Measurements from ENCODE around the gene CD3D.
A peak's percentile ranks its signal among the peaks of the same experiment; 100 is the strongest.
"Not testable (repeated sequence)": the region's sequence is repeated elsewhere in the genome, so short reads cannot be mapped to it uniquely, and the experiment has no call there.

The CD3D gene

DNA sequence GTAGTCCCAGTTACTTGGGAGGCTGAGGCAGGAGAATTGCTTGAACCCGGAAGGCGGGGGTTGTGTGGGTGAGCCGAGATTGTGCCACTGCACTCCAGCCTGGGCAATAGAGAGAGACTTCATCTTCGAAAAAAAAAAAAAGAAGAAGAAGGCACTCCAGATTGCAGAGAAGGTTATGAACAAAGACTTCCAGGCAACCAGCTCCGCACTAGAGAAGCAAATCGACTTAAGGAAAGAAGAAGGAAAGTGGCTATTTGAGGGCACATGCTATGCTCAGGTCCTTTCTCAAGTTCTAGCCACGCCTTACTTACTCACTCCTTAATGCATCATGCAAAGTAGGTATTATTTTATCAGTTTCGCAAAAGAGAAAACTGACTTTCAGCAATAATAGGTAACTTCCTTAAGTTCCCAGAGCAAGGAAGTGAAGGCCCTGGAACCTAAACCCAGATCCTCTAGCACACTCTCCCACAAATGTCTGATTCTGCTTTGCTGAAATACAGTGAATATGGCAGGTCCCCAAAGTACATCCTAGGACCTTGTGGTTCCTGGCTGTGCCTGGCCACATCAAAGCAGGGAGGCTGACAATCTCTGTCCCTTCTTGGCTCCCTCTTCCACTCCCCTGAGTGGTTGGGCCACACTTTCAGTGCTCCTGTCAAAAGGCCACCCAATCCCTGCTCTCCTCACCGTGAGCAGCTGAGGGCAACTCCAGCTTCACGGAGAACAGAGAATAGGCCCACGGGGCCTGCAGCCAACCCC lies 23.7 kb downstream of the CD3D start:
- H3K27ac Mint-ChIP-seq: peak overlapping the region; percentile 38

DNA sequence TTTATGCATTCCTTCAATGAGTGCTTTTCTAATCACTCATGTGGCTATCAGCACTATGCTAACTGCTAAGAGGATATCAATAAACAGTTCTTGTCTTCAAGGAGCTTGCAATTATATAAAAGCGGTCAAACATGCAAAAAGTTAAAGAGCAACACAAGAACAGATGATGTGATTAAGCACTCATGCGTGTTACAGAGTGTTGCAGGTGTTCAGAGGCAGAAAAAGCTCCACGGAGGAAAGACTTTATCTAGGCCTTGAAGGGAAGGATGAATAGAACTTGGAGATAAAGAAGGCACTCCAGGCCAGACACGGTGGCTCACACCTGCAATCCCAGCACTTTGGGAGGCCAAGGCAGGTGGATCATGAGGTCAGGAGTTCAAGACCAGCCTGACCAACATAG lies 24.4 kb downstream of the CD3D start:
- ATAC-seq (no peak), DNase-seq (ENCODE audit: low spot score in 2 of 2) (no peak)
- peaks cover 79% of the 10 kb centered on the region for H3K4me1 Mint-ChIP-seq
- H3K36me3 Mint-ChIP-seq: peaks cover 57% of the 10 kb centered on the region
- H3K9me3 Mint-ChIP-seq: no peaks in the 10 kb centered on the region
- H3K27ac Mint-ChIP-seq: no peak overlapping the region
- H3K4me3 Mint-ChIP-seq: no peak overlapping the region

More for the DNA sequence above, 23.7 kb downstream of the CD3D start:
- ATAC-seq (no peak), DNase-seq (ENCODE audit: low spot score in 2 of 2) (no peak)
- H3K4me3 Mint-ChIP-seq: no peak overlapping the region
- no peaks in the 10 kb centered on the region for H3K9me3 Mint-ChIP-seq
- H3K4me1 Mint-ChIP-seq: peaks cover 75% of the 10 kb centered on the region
- H3K36me3 Mint-ChIP-seq: peaks cover 57% of the 10 kb centered on the region

DNA sequence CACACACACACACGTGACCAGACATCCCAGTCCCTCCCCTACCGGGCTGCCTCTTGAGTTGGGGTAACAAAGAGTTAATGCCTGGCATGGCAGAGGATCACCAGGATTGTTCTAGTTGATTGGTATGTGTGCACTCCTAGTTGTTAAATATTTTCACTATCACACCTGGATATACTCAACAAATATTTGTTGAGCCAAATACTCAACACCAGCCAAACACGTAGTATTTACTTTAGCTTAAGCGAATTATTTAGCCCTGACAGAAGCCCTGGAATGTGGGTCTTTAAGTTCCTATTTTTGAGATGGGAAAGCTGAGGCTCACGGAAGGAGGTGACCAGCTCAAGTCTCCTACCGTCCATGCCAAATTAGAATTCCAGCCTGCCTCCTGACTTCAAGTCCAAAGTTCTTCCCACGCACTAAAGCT lies 27.5 kb downstream of the CD3D start:
- Mint-ChIP-seq H3K27ac (peak overlapping the region; percentile 60), H3K4me3 (peak overlapping the region; percentile 65), H3K36me3 (peaks cover 74% of the 10 kb centered on the region), H3K4me1 (peaks cover 86% of the 10 kb centered on the region), H3K9me3 (no peaks in the 10 kb centered on the region)
- DNase-seq (ENCODE audit: low spot score in 2 of 2) (no peak), ATAC-seq (no peak)

DNA sequence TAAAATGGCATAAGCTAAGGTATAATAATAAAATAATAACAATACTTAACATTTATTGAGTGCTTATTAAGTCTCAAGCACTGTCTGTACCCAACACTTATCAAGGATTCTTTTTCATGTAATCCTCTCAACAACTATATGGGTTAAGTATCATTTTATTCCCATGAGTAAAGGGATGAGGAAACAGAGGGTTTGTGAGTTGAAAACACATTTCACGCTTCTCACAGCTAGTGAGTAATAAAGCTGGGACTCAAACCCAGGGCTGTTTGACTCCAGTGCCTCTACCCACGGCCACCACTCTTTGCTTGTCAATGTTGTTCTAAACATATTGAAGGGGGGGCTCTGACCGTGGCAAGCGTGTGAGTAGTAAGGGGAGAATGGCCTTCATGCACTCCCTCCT lies 29.3 kb downstream of the CD3D start:
- Mint-ChIP-seq H3K4me3 (no peak overlapping the region), H3K9me3 (no peaks in the 10 kb centered on the region), H3K36me3 (peaks cover 92% of the 10 kb centered on the region), H3K27ac (peak overlapping the region; percentile 93), H3K4me1 (peaks cover 76% of the 10 kb centered on the region)
- ATAC-seq (no peak), DNase-seq (ENCODE audit: low spot score in 2 of 2) (no peak)

DNA sequence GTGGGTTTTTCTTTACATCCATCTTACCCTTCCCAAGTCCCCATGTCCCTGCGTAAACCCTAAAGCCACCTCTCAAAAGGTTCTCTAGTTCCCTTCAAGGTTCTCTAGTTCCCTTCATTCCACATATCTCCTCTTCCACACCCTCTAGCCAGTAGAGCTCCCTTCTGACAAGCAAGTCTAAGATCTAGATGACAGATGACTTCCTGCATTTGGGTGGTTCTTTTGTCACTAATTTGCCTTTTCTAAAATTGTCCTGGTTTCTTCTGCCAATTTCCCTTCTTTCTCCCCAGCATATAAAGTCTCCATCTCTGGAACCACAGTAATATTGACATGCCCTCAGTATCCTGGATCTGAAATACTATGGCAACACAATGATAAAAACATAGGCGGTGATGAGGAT lies 30.2 kb downstream of the CD3D start:
- H3K36me3 Mint-ChIP-seq: peaks cover 100% of the 10 kb centered on the region
- peak overlapping the region; percentile 93 for H3K27ac Mint-ChIP-seq
- ATAC-seq (no peak), DNase-seq (ENCODE audit: low spot score in 2 of 2) (no peak)
- no peak overlapping the region for H3K4me3 Mint-ChIP-seq
- no peaks in the 10 kb centered on the region for H3K9me3 Mint-ChIP-seq
- peaks cover 77% of the 10 kb centered on the region for H3K4me1 Mint-ChIP-seq

DNA sequence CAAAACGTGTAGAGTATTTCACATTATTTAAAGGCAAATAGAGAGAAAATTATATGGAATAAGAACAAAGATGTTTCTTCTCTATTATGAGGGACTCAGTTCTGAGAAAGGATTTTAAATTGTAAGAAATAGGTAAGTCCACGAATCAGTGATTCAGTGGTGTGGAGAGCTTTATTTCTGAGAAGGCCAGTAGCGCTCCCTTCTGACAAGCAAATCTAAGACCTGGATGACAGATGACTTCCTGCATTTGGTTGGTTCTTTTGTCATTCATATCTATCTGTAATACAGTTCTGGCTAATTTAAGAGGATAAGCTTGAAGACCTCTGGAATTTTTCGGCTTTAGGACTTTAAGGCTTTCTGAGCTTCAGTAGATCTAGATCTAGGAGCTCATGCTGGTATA lies 31.0 kb downstream of the CD3D start:
- H3K4me1 Mint-ChIP-seq: peaks cover 77% of the 10 kb centered on the region
- no peak for DNase-seq (ENCODE audit: low spot score in 2 of 2)
- H3K4me3 Mint-ChIP-seq: peak overlapping the region; percentile 23
- H3K27ac Mint-ChIP-seq: peak overlapping the region; percentile 93
- ATAC-seq: peak; percentile 33
- no peaks in the 10 kb centered on the region for H3K9me3 Mint-ChIP-seq
- H3K36me3 Mint-ChIP-seq: peaks cover 100% of the 10 kb centered on the region

DNA sequence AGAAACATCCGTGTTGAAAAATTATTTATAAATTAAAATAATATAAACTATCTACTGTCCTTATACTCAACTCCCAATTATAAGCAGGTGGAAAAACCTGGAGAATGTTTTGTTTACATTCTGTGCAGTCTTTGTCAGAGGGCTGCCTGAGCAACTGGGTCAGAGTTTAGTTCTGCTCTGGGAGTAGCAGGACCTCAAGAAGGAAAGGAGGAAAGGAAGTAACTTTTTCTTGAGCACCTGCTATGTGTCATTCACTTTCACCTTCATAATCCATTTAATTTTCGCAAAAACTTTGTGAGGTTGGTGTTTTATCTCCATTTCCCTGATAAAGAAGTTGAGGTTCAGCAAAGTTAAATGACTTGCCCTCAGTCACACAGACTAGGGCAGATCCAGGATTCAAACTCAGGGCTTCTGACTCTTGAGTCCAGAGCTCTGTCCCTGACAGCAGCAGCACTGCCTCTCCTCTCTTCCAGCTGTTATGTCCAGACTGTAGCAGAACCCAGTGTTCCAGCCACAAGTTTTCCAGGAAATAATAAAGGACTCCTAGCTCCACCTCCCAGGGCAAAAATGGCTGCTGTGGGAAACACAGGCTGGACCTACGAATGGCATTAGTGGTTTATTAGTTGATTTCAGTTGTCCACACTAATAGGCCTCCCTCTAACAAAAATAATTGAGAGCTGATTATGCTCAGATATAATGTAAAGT lies 31.6 kb downstream of the CD3D start:
- Mint-ChIP-seq H3K4me1 (peaks cover 76% of the 10 kb centered on the region), H3K4me3 (peak overlapping the region; percentile 23), H3K27ac (peak overlapping the region; percentile 93), H3K36me3 (peaks cover 100% of the 10 kb centered on the region), H3K9me3 (no peaks in the 10 kb centered on the region)
- no peak for DNase-seq (ENCODE audit: low spot score in 2 of 2)
- no peak for ATAC-seq

DNA sequence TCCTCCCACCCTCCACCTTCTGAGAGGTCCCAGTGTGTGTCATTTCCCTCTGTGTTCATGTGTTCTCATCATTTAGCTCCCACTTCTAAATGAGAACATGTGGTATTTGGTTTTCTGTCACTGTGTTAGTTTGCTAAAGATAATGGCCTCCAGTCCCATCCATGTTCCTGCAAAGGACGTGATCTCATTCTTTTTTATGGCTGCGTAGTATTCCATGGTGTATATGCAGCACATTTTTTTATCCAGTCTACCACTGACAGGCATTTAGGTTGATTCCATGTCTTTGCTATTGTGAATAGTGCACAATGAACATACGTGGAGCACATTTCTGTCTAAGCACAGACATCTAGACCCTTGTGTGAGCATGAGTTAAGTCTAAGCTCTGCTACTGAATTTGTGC lies 32.2 kb downstream of the CD3D start:
- no peak overlapping the region for H3K4me3 Mint-ChIP-seq

DNA sequence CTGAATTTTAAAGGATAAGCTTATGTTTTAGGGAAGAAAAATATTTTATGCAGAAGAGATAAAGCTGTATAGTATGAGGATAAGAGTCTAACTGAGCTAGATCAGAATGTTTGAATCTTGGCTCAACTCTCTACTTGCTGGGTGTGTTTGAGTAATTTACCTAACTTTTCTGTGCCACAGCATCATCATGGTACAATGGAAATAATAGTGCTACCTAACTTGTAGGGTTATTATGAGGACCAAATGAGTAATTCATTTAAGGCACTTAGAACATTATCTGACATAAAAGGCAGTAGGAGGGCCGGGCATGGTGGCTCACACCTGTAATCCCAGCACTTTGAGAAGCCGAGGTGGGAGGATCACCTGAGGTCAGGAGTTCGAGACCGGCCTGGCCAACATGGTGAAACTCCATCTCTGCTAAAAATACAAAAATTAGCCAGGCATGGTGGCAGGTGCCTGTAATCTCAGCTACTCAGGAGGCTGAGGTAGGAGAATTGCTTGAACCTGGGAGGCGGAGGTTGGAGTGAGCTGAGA lies 33.4 kb downstream of the CD3D start:
- ATAC-seq: peak; percentile 53
- DNase-seq (ENCODE audit: low spot score in 2 of 2); H3K9me3 Mint-ChIP-seq: not testable (repeated sequence)
- Mint-ChIP-seq H3K4me1 (peaks cover 75% of the 10 kb centered on the region), H3K4me3 (peak overlapping the region; percentile 0), H3K27ac (peak overlapping the region; percentile 99), H3K36me3 (peaks cover 96% of the 10 kb centered on the region)

More for the DNA sequence above, 32.2 kb downstream of the CD3D start:
- Mint-ChIP-seq H3K27ac (peak overlapping the region; percentile 93), H3K4me1 (peaks cover 73% of the 10 kb centered on the region), H3K9me3 (no peaks in the 10 kb centered on the region), H3K36me3 (peaks cover 100% of the 10 kb centered on the region)
- DNase-seq (ENCODE audit: low spot score in 2 of 2) (no peak), ATAC-seq (no peak)

DNA sequence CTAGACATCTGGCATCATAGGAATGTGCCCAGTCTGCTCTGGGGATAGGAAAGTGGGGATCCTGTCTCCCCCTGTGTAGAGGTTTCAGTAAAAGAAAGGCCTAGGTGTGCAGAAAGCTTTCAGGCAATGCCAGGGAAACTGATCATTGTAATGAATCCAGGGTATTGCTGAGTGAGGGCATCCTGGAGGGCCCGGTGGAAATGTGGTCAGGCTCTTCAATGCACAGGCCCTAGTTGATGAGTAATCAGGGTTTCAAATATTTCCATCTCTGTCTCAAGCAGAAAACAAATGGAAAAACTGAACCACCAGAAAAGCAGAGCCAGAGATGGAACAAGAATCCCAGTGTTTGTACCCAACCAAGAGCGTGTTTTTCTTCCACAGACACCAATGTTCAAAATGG lies 35.9 kb downstream of the CD3D start:
- ATAC-seq: peak; percentile 63
- peaks cover 76% of the 10 kb centered on the region for H3K36me3 Mint-ChIP-seq
- DNase-seq (ENCODE audit: low spot score in 2 of 2): no peak
- no peaks in the 10 kb centered on the region for H3K9me3 Mint-ChIP-seq
- H3K4me1 Mint-ChIP-seq: peaks cover 61% of the 10 kb centered on the region
- peak overlapping the region; percentile 99 for H3K27ac Mint-ChIP-seq
- peak overlapping the region; percentile 90 for H3K4me3 Mint-ChIP-seq

DNA sequence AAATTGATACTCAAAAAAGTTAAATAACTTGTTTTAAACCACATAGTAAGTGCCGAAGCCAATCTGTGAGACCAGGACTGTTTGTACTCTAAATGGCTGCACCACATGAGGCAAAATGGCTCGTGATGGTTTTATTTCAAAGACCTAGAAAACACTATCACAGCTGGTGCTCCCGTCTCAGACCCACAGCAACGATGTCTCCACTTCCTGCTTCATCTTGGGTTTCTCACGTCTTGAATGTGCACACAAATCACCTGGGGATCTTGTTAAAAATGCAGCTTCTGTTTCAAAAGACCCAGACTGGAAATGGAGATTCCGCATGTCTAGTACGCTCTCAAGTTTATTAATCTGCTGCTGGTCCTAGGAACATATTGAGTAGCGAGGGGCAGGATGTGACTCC lies 36.8 kb downstream of the CD3D start:
- ATAC-seq (peak; percentile 22), DNase-seq (ENCODE audit: low spot score in 2 of 2) (no peak)
- H3K36me3 Mint-ChIP-seq: peaks cover 68% of the 10 kb centered on the region
- peak overlapping the region; percentile 99 for H3K27ac Mint-ChIP-seq
- peaks cover 54% of the 10 kb centered on the region for H3K4me1 Mint-ChIP-seq
- no peaks in the 10 kb centered on the region for H3K9me3 Mint-ChIP-seq
- H3K4me3 Mint-ChIP-seq: peak overlapping the region; percentile 90

DNA sequence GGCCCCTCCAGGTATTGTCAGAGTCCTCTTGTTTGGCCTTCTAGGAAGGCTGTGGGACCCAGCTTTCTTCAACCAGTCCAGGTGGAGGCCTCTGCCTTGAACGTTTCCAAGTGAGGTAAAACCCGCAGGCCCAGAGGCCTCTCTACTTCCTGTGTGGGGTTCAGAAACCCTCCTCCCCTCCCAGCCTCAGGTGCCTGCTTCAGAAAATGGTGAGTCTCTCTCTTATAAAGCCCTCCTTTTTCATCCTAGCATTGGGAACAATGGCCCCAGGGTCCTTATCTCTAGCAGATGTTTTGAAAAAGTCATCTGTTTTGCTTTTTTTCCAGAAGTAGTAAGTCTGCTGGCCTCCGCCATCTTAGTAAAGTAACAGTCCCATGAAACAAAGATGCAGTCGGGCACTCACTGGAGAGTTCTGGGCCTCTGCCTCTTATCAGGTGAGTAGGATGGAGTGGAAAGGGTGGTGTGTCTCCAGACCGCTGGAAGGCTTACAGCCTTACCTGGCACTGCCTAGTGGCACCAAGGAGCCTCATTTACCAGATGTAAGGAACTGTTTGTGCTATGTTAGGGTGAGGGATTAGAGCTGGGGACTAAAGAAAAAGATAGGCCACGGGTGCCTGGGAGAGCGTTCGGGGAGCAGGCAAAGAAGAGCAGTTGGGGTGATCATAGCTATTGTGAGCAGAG lies 37.8 kb downstream of the CD3D start, which contains the start of gene CD3E:
TSS of gene CD3E (plus strand) at position 163 of the 681 bp plus-strand sequence. CDS start at position 386, 223 bp downstream.
- Mint-ChIP-seq H3K4me3 (peak within 1 kb of the TSS; percentile 90), H3K9me3 (no peaks in the 10 kb centered on the region), H3K4me1 (peaks cover 49% of the 10 kb centered on the region), H3K36me3 (peaks cover 58% of the 10 kb centered on the region), H3K27ac (peak within 1 kb of the TSS; percentile 99)
- peak; percentile 87 for ATAC-seq
- peak in 1 of 2 donors; percentile 80 for DNase-seq (ENCODE audit: low spot score in 2 of 2)

DNA sequence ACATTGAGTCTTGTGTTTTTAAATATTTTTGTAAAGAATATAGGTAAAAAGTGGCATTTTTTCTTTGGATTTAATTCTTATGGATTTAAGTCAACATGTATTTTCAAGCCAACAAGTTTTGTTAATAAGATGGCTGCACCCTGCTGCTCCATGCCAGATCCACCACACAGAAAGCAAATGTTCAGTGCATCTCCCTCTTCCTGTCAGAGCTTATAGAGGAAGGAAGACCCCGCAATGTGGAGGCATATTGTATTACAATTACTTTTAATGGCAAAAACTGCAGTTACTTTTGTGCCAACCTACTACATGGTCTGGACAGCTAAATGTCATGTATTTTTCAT lies 38.3 kb downstream of the CD3D start:
- Mint-ChIP-seq H3K4me3 (peak overlapping the region; percentile 90), H3K36me3 (peaks cover 53% of the 10 kb centered on the region), H3K27ac (peak overlapping the region; percentile 99), H3K4me1 (peaks cover 49% of the 10 kb centered on the region), H3K9me3 (no peaks in the 10 kb centered on the region)
- DNase-seq (ENCODE audit: low spot score in 2 of 2) (no peak), ATAC-seq (peak; percentile 42)

DNA sequence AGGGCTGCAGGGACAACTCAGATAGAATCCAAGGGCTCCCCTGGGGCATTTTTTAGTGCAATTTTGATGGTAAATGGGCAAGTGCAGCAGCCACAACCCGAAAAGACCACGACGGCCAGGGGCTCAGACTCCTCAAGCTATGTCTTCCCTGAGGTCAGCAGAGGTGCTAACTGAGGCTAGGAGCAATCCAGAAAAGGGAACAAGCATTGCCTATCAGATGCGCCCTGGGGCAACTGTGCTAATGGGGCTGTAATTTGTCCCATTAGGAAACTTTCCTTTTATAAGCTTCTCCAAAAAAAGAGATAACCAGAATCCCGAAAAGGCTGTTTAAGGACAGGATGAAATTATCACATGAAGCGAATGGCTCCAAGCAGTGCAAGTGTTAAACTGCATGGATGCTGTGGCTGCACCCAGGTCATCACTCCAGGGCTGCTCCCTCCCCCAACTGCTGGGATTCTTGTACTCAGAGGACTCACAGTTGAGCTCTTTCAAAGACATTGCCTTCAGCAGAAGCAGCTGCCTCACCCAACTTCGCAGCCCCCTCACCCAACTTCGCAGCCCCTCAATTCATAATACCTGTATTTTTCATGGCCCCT lies 40.8 kb downstream of the CD3D start:
- Mint-ChIP-seq H3K27ac (peak overlapping the region; percentile 99), H3K4me1 (peaks cover 29% of the 10 kb centered on the region), H3K4me3 (no peak overlapping the region), H3K9me3 (no peaks in the 10 kb centered on the region), H3K36me3 (peaks cover 28% of the 10 kb centered on the region)
- ATAC-seq: no peak
- no peak for DNase-seq (ENCODE audit: low spot score in 2 of 2)

All from stimulated activated effector memory CD8-positive, alpha-beta T cell treated with anti-CD3 and anti-CD28 coated beads, Interleukin-12 subunit alpha, Interleukin-12 subunit beta, amount 100 ng/mL, for 72 hours (primary cell).